HG03280 (cell line): ENCODE results near the gene LRRC41.
"Not testable (repeated sequence)": the region's sequence is repeated elsewhere in the genome, so short reads cannot be mapped to it uniquely, and the experiment has no call there.

Experiments
- ATAC-seq: cut with Tn5 transposase; IDR thresholded peaks from one replicate; pipeline ENCODE4 v1.9.1; 2021; ENCODE audit warnings: mild to moderate bottlenecking, moderate library complexity; ENCODE audit not compliant: unreplicated experiment

LRRC41 gene

DNA sequence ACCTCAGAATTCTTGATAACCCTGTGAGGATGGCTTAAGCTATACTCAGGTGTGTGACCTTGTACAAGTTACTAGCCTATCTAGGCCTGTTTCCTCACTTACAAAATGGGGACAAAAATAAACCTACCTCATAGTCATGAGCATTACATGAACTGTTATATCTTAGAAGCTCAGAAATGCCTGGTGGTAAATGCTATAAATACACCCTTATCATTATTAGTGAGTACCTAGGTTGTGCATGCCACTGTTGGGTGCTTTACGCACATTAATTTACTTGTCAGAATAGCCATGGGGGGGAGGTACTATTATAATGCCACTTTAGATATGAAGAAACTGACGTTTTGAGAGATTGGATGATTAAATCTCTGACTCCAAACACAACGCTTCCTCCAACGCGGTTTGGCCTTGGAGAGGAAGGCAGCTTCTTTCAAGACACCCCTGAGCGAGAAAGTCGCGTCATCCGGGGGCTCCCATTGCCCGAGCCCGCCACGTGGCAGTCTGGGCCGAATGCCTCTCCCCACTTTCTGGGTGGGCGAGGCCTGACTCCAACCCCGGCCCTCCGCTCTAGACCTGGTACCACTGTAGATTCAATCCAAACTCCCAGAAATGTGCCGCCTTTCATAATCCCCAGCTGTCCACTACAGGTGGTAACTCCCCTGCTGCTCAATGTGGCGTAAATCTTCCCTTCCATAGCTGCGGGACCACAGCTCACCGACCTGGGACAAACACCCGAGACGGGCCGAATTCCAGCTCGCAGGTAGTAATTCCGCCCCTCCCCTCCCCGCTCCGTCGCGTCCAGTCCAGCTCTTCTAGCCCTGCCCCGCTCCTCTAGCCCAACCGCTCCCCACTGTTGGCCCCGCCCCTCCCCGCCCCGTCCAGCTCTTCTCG is 56.6 kb downstream of the LRRC41 start:
- ATAC-seq, result peak; percentile 56

DNA sequence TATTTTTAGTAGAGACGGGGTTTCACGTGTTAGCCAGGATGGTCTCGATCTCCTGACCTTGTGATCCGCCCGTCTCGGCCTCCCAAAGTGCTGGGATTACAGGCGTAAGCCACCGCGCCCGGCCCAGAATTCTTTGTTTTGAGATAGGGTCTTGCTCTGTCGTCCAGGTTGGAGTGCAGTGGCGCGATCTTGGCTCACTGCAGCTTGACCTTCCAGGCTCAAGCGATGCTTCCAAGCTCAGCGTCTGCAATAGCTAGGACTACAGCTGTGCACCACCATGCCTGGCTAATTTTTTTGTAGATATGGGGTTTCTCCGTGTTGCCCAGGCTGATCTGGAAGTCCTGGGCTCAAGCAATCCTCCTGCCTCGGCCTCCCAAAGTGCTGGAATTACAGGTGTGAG is 57.3 kb downstream of the LRRC41 start:
- ATAC-seq, result not testable (repeated sequence)

DNA sequence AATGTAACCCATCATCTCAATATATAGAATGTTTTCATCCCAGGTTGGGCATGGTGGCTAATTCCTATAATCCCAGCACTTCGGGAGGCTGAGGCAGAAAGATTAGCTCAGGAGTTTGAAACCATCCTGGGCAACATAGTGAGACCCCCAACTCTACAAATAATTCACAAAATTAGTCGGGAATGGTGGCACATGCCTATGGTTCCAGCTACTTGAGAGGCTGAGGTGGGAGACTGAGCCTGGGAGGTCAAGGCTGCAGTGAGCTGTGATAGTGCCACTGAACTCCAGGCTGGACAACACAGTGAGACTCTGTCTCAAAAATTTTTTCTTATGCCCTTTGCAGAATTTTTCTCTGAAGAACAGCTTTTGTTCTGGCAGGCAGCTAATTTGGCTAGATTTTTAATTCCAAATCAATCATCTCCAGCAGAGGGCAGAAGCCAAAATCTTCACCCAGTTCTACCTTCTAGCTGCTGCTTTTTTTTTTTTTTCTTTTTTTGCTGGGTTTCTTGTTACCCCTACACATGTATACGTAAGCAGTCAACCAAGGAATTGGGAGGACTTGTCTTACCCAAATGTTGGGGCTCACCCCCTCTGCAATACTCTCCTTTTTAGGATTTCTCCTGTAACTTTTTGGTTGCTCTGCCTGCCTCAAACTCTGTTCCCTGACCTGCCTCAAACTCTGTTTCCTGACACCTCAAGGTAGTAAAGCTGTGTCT is 58.6 kb downstream of the LRRC41 start:
- ATAC-seq, result no peak

DNA sequence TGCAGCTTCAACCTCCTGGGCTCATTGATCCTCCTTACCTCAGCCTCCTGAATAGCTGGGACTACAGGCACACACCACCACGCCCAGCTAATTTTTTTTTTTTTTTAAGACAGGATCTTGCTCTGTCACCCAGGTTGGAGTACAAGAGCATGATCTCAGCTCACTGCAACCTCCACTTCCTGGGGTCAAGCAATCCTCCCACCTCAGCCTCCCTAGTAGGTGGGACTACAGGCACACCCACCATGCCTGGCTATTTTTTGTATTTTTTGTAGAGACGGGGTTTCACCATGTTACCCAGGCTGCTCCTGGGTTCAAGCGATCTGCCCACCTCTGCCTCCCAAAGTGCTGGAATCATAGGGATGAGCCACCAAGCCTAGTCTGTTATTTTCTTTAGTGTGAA is 59.6 kb downstream of the LRRC41 start:
- not testable (repeated sequence) for ATAC-seq

DNA sequence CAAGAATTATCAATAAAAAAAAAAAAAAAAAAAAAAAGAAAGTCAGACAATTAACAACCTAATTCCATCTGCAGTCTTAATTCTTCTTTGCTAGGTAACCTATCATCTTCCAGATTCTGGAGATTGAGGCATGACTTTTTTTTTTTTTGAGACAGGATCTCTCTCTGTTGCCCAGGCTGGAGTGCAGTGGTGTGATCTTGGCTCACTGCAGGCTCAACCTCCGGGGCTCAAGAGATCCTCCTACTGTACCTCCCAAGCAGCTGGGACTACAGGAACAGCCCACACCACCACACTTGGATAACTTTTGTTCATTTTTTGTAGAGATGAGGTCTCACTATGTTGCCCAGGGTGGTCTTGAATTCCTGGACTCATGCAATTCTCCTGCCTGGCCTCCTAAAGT is 60.5 kb downstream of the LRRC41 start:
- ATAC-seq, result no peak

DNA sequence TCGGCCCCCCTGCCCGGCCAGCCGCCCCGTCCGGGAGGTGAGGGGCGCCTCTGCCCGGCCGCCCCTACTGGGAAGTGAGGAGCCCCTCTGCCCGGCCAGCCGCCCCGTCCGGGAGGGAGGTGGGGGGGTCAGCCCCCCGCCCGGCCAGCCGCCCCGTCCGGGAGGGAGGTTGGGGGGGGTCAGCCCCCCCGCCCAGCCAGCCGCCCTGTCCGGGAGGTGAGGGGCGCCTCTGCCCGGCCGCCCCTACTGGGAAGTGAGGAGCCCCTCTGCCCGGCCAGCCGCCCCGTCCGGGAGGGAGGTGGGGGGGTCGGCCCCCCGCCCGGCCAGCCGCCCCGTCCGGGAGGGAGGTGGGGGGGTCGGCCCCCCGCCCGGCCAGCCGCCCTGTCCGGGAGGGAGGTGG is 61.7 kb downstream of the LRRC41 start:
- not testable (repeated sequence) for ATAC-seq

DNA sequence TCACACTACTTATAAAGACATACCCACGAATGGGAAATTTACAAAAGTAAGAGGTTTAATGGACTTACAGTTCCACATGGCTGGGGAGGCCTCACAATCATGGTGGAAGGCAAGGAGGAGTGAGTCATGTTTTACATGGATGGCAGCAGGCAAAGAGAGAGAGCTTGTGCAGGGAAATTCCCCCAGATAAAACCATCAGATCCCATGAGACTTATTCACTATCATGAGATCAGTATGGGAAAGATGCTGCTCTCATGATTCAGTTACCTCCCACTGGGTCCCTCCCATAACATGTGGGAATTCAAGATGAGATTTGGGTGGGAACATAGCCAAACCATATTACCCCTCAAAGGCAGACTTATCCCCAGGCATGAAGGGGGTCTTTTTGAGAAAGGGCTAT is 64.6 kb downstream of the LRRC41 start:
- not testable (repeated sequence) for ATAC-seq

DNA sequence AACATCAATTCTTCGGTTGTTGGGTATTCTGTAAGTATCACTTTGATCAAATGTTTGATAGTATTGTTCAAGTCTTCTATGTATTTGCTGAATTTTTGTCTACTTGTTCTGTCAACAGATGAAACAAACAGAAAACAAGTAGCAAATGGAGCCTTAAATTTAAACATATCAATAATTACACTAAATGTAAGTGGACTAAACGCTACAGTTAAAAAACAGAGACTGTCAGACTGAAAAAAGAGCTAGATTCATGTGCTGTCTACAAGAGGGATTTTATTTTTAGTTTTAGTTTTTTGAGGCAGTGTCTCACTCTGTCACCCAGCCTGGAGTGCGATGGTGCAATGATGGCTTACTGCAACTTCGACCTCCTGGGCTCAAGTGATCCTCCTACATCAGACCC is 66.5 kb downstream of the LRRC41 start:
- no peak for ATAC-seq

DNA sequence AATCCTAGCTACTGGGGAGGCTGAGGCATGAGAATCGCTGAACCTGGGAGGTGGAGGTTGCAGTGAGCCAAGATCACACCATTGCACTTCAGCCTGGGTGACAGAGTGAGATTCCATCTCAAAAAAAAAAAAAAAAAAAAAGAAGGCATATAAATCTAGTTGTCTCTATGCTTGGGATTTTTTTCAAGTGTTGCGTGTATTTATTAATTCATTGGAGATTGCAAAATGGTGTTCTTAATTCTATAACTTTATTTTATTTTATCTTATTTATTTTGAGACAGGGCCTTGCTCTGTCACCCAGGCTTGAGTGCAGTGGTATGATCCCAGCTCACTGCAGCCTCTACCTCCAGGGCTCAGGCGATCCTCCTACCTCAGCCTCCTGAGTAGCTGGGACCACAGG is 72.2 kb downstream of the LRRC41 start:
- not testable (repeated sequence) for ATAC-seq
